DND-41 (cell line): ENCODE measurements around the gene CCDC6.

Experiments
- EZH2 ChIP-seq: IDR thresholded peaks from 3 replicates; pipeline ENCODE4 v1.6.1; 2012; ENCODE audit warnings: borderline replicate concordance, low read depth, mild to moderate bottlenecking, moderate library complexity, low read length, inconsistent platforms; ENCODE audit not compliant: severe bottlenecking
- TF ChIP-seq, protein P1 (sequence below): IDR thresholded peaks from 2 replicates; pipeline ENCODE4 v1.5.1; 2012; ENCODE audit warnings: borderline replicate concordance, low read length, moderate library complexity, mild to moderate bottlenecking; ENCODE audit not compliant: poor library complexity, severe bottlenecking; ENCODE audit errors: extremely low read depth

DNA sequence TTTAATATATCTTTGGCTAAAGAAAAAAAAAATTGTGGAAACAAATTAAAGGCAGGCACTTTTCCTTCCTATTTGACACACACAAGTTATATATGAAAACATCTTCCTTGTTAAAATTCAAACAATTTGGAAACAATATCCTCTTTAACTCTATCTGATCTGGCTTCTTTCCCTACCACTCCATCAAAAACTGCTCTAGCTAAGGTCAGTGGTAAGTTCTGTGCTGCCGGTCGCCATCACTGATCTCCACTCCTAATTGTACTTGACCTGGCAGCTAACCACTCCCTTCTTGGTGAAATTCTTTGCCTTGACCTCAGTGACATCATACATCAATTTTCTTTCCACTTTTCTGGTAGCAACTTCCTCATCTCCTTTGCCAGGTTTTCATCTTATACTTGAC is 105.2 kb downstream of the CCDC6 start:
- TF ChIP-seq, protein P1, sequence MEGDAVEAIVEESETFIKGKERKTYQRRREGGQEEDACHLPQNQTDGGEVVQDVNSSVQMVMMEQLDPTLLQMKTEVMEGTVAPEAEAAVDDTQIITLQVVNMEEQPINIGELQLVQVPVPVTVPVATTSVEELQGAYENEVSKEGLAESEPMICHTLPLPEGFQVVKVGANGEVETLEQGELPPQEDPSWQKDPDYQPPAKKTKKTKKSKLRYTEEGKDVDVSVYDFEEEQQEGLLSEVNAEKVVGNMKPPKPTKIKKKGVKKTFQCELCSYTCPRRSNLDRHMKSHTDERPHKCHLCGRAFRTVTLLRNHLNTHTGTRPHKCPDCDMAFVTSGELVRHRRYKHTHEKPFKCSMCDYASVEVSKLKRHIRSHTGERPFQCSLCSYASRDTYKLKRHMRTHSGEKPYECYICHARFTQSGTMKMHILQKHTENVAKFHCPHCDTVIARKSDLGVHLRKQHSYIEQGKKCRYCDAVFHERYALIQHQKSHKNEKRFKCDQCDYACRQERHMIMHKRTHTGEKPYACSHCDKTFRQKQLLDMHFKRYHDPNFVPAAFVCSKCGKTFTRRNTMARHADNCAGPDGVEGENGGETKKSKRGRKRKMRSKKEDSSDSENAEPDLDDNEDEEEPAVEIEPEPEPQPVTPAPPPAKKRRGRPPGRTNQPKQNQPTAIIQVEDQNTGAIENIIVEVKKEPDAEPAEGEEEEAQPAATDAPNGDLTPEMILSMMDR = no peak
- no peak for TF ChIP-seq EZH2
